GM18498 (cell line): ENCODE data around the gene NT5C3A.
"Not testable (repeated sequence)": the region's sequence is repeated elsewhere in the genome, so short reads cannot be mapped to it uniquely, and the experiment has no call there.

Experiments used
- ATAC-seq: cut with Tn5 transposase; IDR thresholded peaks from one replicate; pipeline ENCODE4 v1.9.1; 2021; ENCODE audit warnings: mild to moderate bottlenecking, moderate library complexity; ENCODE audit not compliant: unreplicated experiment

Gene NT5C3A

DNA sequence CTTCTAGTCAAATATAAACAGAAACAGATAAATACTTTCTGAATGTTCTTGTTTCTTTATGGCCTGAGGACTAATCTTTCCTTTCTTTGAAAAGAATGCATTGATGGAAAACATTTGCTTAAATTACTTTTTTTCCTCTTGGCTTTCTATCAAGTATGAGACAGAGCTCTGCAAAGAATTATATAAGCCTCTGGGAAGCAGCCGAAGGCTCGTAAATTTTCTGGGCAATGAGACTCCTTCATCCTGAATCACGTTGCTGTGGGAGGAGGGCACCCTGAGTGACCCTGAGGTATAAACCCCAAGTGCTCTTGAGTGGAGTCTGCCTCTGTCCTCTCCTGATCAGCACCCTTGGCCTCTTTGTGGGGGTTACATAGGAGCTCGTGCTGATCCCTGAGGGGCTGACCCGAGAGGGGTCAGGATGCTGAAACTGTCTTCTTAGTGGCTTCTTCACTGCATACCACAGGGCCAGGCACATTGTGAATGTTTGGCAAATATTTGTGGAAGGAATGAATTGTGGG lies 71.4 kb downstream of the NT5C3A start:
- ATAC-seq = not testable (repeated sequence)

GRCh38 chr7:32988148-32988547 lies 74.4 kb downstream of the NT5C3A start:
- ATAC-seq = peak; percentile 64

DNA sequence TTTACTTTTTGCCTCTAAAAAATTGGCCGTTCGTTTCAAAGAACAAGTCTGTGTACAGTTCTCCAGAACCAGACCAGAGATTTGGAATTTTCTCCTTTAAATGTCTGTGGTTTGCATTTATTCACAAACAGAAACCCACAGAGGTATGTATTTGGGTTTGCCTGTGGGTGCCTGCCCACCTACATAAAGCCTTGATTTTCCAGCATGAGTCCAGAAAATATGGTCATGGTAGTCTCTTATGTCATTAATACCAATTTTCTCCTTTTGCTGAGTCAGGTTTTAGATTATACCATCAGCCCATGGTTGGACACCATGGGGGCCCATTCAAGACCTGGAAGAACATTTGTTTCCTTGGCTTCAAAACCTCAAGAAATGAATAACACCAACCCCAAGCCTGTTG lies 82.7 kb downstream of the NT5C3A start:
- not testable (repeated sequence) for ATAC-seq

DNA sequence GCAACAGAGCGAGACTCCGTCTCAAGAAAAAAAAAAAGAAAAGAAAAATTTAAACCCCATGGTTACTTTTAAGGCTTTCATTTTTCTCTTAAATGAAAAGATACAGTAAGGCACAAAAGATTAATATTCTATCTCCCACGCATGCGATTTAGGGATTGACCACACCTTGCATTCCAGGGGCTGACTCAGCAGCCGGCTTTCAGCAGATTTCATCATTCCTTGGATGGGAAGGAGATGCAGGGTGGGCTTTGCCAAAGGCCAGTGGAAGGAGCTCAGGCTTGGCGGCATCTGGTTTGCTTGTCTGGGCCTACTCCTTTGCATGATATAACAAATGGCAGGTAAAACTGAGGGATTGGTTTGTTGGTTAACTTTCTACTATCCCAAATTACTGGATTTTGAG lies 83.3 kb downstream of the NT5C3A start:
- ATAC-seq = not testable (repeated sequence)

DNA sequence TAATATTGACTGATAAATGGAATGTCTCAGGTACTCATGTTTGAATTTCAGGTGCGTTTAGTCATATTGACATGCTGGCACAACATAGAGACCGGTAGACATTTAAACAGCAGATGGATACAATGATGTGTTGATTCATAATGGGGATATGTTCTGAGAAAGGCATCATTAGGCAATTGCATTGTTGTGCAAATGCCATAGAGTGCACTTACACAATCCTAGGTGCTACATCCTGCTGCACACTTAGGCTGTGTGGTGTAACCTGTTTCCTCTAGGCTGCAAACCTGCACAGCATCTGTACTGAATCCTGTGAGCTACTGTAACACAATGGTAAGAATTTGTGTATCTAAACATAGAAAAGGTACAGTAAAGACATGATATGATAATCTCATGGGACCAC lies 85.4 kb downstream of the NT5C3A start:
- not testable (repeated sequence) for ATAC-seq

- ATAC-seq = not testable (repeated sequence)
Measured at GRCh38 chr7:32971967-32972366, 90.6 kb downstream of the NT5C3A start.

GRCh38 chr7:32967268-32967582 lies 95.4 kb downstream of the NT5C3A start:
- not testable (repeated sequence) for ATAC-seq

- ATAC-seq = not testable (repeated sequence)
Measured at GRCh38 chr7:32966489-32967267, 95.9 kb downstream of the NT5C3A start.

DNA sequence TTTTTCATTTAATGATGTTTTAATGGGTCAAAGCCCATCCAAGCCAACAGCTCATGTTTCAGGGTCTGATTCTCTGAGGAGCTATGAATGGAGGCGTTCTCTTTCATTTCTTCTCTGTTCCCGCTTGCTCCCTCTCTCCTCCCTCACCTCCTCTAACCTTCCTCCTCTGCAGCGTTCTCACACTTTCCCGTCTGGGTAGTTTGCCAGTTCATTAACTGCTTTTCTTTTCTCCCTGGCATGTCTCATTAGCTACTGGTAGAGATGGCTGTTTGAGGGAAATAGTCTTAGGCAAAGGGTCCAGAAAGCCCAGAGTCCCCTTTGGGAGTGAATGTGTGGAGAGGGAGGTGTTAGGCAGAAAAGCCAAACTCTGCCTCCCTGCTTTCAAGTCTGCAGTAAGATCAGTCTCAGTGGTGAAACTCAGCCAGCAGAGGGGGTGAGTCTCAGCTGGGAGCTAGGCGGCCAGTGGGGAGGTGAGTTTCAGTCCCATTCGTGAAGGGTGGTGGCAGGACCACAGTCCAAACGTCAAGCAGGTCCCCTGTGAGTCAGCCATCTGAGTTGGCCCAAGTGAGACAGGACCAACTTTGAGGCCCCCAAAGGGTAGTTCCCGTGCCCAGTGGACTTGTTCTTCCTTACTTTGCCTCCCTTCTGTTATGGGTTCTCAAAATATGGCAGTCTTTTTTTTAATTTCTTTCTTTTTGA lies 98.0 kb downstream of the NT5C3A start:
- peak; percentile 97 for ATAC-seq
